K562 (cell line): ENCODE data around the gene CDC26. TPM values are rescaled to one million over a fixed set of nuclear protein-coding genes. Genes with fewer than 3 reads are reported as not detected.
A peak's percentile ranks its signal among the peaks of the same experiment; 100 is the strongest.

Source experiments
- ATAC-seq: fragments of 200-7000 bp; cut with Tn5 transposase; 3 replicates; pipeline ENCODE4 v1.9.1; 2020; ENCODE audit warnings: moderate library complexity
- BruUV-seq: library from RNA; stranded (reverse); fragments of 400-500 nt; replicated peaks from 2 replicates; lab custom pipeline; 2021; lab: Mats Ljungman, UMichigan
- CTCF ChIA-PET: fragments of 300-600 bp; formaldehyde crosslinking; extraction: SDS; loops from one replicate; lab custom pipeline; 2021; ENCODE audit warnings: low intra/inter-chr PET ratio; lab: Yijun Ruan, JAX
- POLR2A ChIA-PET: fragments of 300-600, 350-650 bp; sonication (Branson Sonifier 250); formaldehyde crosslinking; extraction: SDS; loops from one replicate; lab custom pipeline; 2021; ENCODE audit warnings: antibody characterized with exemption, inconsistent platforms; lab: Yijun Ruan, JAX
- DNase-seq, 4 experiments: peaks; one replicate each; pipeline versions ENCODE4 v3.0.0 to v3.0.0-alpha.2; 2011 to 2018; ENCODE audit warnings: low spot score in 3 of 4, mixed read lengths in 3 of 4; ENCODE audit errors: extremely low read depth in 1 of 4
- FAIRE-seq: peaks from 2 replicates; lab custom pipeline; 2011; peaks lifted over from hg19 to GRCh38; lab: Jason Lieb, UNC
- H2AFZ ChIP-seq: 2 replicates; pipeline ENCODE4 v1.6.0; 2011; ENCODE audit warnings: low read depth, low read length, control low read depth, inconsistent platforms
- H3K27ac ChIP-seq: fragments of 200-600 bp; 3 replicates; pipeline ENCODE4 v1.8.0; 2011; ENCODE audit warnings: low read depth, mild to moderate bottlenecking, control low read depth, inconsistent platforms, low read length, moderate library complexity, mixed read lengths; ENCODE audit errors: extremely low read depth
- H3K27me3 ChIP-seq, 2 experiments: fragments of 300-600 bp in 1 of 2; 2 replicates in 1 of 2; 3 replicates in 1 of 2; pipeline versions ENCODE4 v1.6.0 to v1.8.0; 2011; ENCODE audit warnings: inconsistent platforms in 2 of 2, low read length in 2 of 2, mild to moderate bottlenecking in 1 of 2, mixed read lengths in 1 of 2, moderate library complexity in 1 of 2; ENCODE audit not compliant: control insufficient read depth in 2 of 2, insufficient read depth in 2 of 2
- H3K36me3 ChIP-seq: fragments of 300-600 bp; 3 replicates; pipeline ENCODE4 v1.8.0; 2011; ENCODE audit warnings: mild to moderate bottlenecking, low read length, inconsistent platforms; ENCODE audit not compliant: control insufficient read depth, insufficient read depth
- H3K4me1 ChIP-seq, 2 experiments: fragments of 200-600 bp in 1 of 2; replicated peaks in 1 of 2; 2 replicates in 1 of 2; 3 replicates in 1 of 2; pipeline versions ENCODE4 v1.5.1 to v1.8.0; 2011; ENCODE audit warnings: inconsistent platforms in 2 of 2, low read length in 2 of 2, mild to moderate bottlenecking in 1 of 2, mixed read lengths in 1 of 2, moderate library complexity in 1 of 2; ENCODE audit not compliant: control insufficient read depth in 2 of 2, insufficient read depth in 2 of 2
- H3K4me2 ChIP-seq: 2 replicates; pipeline ENCODE4 v1.6.1; 2011; ENCODE audit warnings: low read length, control low read depth, inconsistent platforms, mixed read lengths; ENCODE audit not compliant: insufficient read depth
- H3K4me3 ChIP-seq: fragments of 200-600 bp; sonication (generic), shearing (Covaris generic); 2 replicates; pipeline ENCODE4 v1.5.1; 2016; ENCODE audit warnings: control low read depth, inconsistent platforms
- H3K79me2 ChIP-seq: fragments of 200-600 bp; 3 replicates; pipeline ENCODE4 v1.8.0; 2011; ENCODE audit warnings: low read length, inconsistent platforms; ENCODE audit not compliant: control insufficient read depth, insufficient read depth
- H3K9ac ChIP-seq, 2 experiments: 2 replicates each; pipeline versions ENCODE4 v1.6.0 to v1.6.1; 2011; ENCODE audit warnings: low read depth in 2 of 2, low read length in 2 of 2, control low read depth in 1 of 2, inconsistent platforms in 1 of 2, mild to moderate bottlenecking in 1 of 2, mixed read lengths in 1 of 2; ENCODE audit not compliant: insufficient read depth in 1 of 2
- H3K9me1 ChIP-seq: one replicate; pipeline ENCODE4 v1.6.0; 2011; ENCODE audit warnings: inconsistent platforms, mild to moderate bottlenecking, low read length, moderate library complexity; ENCODE audit not compliant: control insufficient read depth, insufficient read depth
- H3K9me3 ChIP-seq: replicated peaks from 2 replicates; pipeline ENCODE4 v1.5.1; 2011; ENCODE audit warnings: low read depth, low read length, inconsistent platforms; ENCODE audit not compliant: control insufficient read depth, insufficient read depth
- H4K20me1 ChIP-seq: replicated peaks from 2 replicates; pipeline ENCODE4 v1.6.1; 2011; ENCODE audit warnings: low read length, inconsistent platforms, mixed read lengths; ENCODE audit not compliant: control insufficient read depth, insufficient read depth
- TSHZ1 ChIP-seq: fragments of 250-450 bp; sonication (Bioruptor Pico); IDR thresholded peaks from 2 replicates; pipeline ENCODE4 v1.4.0; 2020; ENCODE audit warnings: mild to moderate bottlenecking, moderate library complexity
- ZNF766 ChIP-seq: fragments of 200-800 bp; sonication (Bioruptor generic); conservative IDR thresholded peaks from 2 replicates; pipeline ENCODE4 v1.6.1; 2016; ENCODE audit warnings: missing genetic modification characterization, missing compliant biosample characterization
- WGBS: fragments of 100-300 bp; shearing (Covaris generic); methylation state at CpG from one replicate; pipeline ENCODE4 v1.1.6; 2016; ENCODE audit warnings: low coverage, mixed read lengths; ENCODE audit not compliant: insufficient coverage; ENCODE audit errors: missing lambda C conversion rate; 5-methylcytosine and 5-hydroxymethylcytosine counted together
- in situ Hi-C: fragments of 300-500 bp; cut with MboI; formaldehyde crosslinking; loops from 4 replicates; pipeline ENCODE4 v1.15.0; 2018; ENCODE audit warnings: inconsistent platforms, mixed read lengths
- intact Hi-C: fragments of 100-400 bp; cut with micrococcal nuclease; formaldehyde crosslinking; loops from 2 replicates; pipeline ENCODE4 v1.14.2; 2022
- polyA plus RNA-seq, 8 experiments: library from polyadenylated mRNA; depleted of rRNA in 4 of 8; stranded (reverse) in 5 of 8; unstranded in 3 of 8; fragments of >200 nt; fragmentation: Nextera tagmentation in 2 of 8; fragmentation: Illumina TruSeq in 1 of 8; extraction: Ambion mirVana in 2 of 8; extraction: Trizol in 1 of 8; gene quantifications; 2 replicates each; pipeline versions ENCODE4 v1.2.1 to v1.2.3, GENCODE V29; 2011 to 2014; ENCODE audit warnings: inconsistent platforms in 1 of 8, missing spikeins in 1 of 8
- total RNA-seq, 7 experiments: library from RNA; depleted of rRNA in 6 of 7; stranded (reverse); fragments of >200 nt in 6 of 7; fragmentation: Illumina TruSeq in 2 of 7; extraction: Trizol in 2 of 7; gene quantifications; 2 replicates each; pipeline versions ENCODE4 v1.2.1 to v1.2.3, GENCODE V29; 2011 to 2021; ENCODE audit warnings: low replicate concordance in 1 of 7
- TF ChIP-seq, protein P1 (sequence below), 2 experiments: fragments of 150-350 bp in 1 of 2; IDR thresholded peaks; 2 replicates each; pipeline ENCODE4 v1.6.1; 2012 to 2016; ENCODE audit warnings: low read depth in 2 of 2, low read length in 2 of 2, mild to moderate bottlenecking in 1 of 2, moderate library complexity in 1 of 2

Gene CDC26
- total and polyA plus RNA-seq, 9 of the 15 experiments (the other 6 are each of a cell fraction or from before 2014, with no cell fraction given) = 33.0 to 147 (median 60.0) TPM

- Histone ChIP-seq H3K27me3 (no peaks in the 10 kb centered on the region), H3K4me1 (peaks cover 0 to 3% of the 10 kb centered on the region in 2 experiments; a peak in 2 of 5 replicates), H3K36me3 (no peaks in the 10 kb centered on the region; the same call in 2 of the 3 replicates), H3K9ac (no peak overlapping the region), H2AFZ (no peak overlapping the region), H4K20me1 (no peaks in the 10 kb centered on the region), H3K9me1 (no peaks in the 10 kb centered on the region), H3K27ac (no peak overlapping the region), H3K4me2 (no peak overlapping the region), H3K79me2 (peaks cover 5% of the 10 kb centered on the region; the same call in 1 of the 3 replicates), H3K9me3 (no peaks in the 10 kb centered on the region), H3K4me3 (no peak overlapping the region)
- ATAC-seq = no peak
- TF ChIP-seq, protein P1, sequence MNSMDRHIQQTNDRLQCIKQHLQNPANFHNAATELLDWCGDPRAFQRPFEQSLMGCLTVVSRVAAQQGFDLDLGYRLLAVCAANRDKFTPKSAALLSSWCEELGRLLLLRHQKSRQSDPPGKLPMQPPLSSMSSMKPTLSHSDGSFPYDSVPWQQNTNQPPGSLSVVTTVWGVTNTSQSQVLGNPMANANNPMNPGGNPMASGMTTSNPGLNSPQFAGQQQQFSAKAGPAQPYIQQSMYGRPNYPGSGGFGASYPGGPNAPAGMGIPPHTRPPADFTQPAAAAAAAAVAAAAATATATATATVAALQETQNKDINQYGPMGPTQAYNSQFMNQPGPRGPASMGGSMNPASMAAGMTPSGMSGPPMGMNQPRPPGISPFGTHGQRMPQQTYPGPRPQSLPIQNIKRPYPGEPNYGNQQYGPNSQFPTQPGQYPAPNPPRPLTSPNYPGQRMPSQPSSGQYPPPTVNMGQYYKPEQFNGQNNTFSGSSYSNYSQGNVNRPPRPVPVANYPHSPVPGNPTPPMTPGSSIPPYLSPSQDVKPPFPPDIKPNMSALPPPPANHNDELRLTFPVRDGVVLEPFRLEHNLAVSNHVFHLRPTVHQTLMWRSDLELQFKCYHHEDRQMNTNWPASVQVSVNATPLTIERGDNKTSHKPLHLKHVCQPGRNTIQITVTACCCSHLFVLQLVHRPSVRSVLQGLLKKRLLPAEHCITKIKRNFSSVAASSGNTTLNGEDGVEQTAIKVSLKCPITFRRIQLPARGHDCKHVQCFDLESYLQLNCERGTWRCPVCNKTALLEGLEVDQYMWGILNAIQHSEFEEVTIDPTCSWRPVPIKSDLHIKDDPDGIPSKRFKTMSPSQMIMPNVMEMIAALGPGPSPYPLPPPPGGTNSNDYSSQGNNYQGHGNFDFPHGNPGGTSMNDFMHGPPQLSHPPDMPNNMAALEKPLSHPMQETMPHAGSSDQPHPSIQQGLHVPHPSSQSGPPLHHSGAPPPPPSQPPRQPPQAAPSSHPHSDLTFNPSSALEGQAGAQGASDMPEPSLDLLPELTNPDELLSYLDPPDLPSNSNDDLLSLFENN (IDR thresholded peaks at IDR 0.05; ENCODE audit: low read depth in 2 of 2, low read length in 2 of 2) = no peak
- TF ChIP-seq TSHZ1 (CRISPR knock-in tag) (no peak), ZNF766 (CRISPR knock-in tag) (peak; percentile 97)
- ChIA-PET POLR2A (no interaction called here), CTCF (no interaction called here)
- intact Hi-C loops (no loop called here), in situ Hi-C loops (no loop called here)
- FAIRE-seq = no peak
- BruUV-seq = no TSS peak
- WGBS = 44% methylated on average over 2 of the region's 2 CpGs
- no peak for DNase-seq
Observed at GRCh38 chr9:113250807-113251206, 24.6 kb downstream of the CDC26 start.
